H1 (cell line): Measurements from ENCODE around the gene PALD1.

Experiments used
- EZH2 ChIP-seq: fragments of 200-600 bp; sonication (generic); IDR thresholded peaks from 2 replicates; pipeline ENCODE4 v1.7.1; 2012; ENCODE audit warnings: low read depth, mild to moderate bottlenecking, moderate library complexity, low read length, inconsistent platforms; ENCODE audit not compliant: severe bottlenecking
- POLR2A ChIP-seq, 2 experiments: IDR thresholded peaks; 1 replicate in 1 of 2; 2 replicates in 1 of 2; pipeline ENCODE4 v1.6.1; 2011; ENCODE audit warnings: low read depth in 2 of 2, low read length in 2 of 2, mild to moderate bottlenecking in 2 of 2; ENCODE audit errors: control extremely low read depth in 1 of 2
- POU5F1 ChIP-seq: IDR thresholded peaks from 2 replicates; pipeline ENCODE4 v1.6.1; 2011; ENCODE audit warnings: low read depth, mild to moderate bottlenecking, low read length, moderate library complexity
- TAF1 ChIP-seq: IDR thresholded peaks from 2 replicates; pipeline ENCODE4 v1.6.1; 2011; ENCODE audit warnings: mild to moderate bottlenecking, low read depth, low read length

- no peak for TF ChIP-seq EZH2
- TF ChIP-seq POU5F1, result no peak
- TF ChIP-seq TAF1, result no peak
- TF ChIP-seq POLR2A (IDR thresholded peaks at IDR 0.05; ENCODE audit: control extremely low read depth in 1 of 2, low read depth in 2 of 2, low read length in 2 of 2), result no peak
Measured at GRCh38 chr10:70571236-70571635, 92.7 kb downstream of the PALD1 start.
